Measurements from ENCODE around the gene ATP2A2. TPM values are rescaled to one million over a fixed set of nuclear protein-coding genes. Genes with fewer than 3 reads are reported as not detected.
A peak's percentile ranks its signal among the peaks of the same experiment; 100 is the strongest.

Gene ATP2A2
- total RNA-seq, 1 experiment from 2014 or later = 437 TPM

GRCh38 chr12:110340706-110341105, 59.7 kb downstream of the ATP2A2 start:
- CTCF ChIA-PET = no interaction called here
- Mint-ChIP-seq H3K9me3 (ENCODE audit: low read depth, unreplicated experiment) (no peaks in the 10 kb centered on the region), H3K4me1 (ENCODE audit: low read depth, unreplicated experiment) (peaks cover 56% of the 10 kb centered on the region), H3K4me3 (ENCODE audit: low read depth, unreplicated experiment) (no peak overlapping the region), H3K27me3 (ENCODE audit: unreplicated experiment) (no peaks in the 10 kb centered on the region), H3K36me3 (ENCODE audit: insufficient read depth, unreplicated experiment) (peaks cover 99% of the 10 kb centered on the region), H3K27ac (ENCODE audit: unreplicated experiment) (peak overlapping the region; percentile 30)
- DNase-seq = no peak
- no peak for TF ChIP-seq CTCF (IDR thresholded peaks at IDR 0.05; ENCODE audit: unreplicated experiment)
- no TSS peak for BruUV-seq (replicated peaks)
- intact Hi-C loops (cut with micrococcal nuclease; ENCODE audit: unreplicated experiment) = no loop called here

GRCh38 chr12:110342157-110342556, 61.1 kb downstream of the ATP2A2 start:
- peaks cover 62% of the 10 kb centered on the region for H3K4me1 Mint-ChIP-seq (ENCODE audit: low read depth, unreplicated experiment)
- H3K9me3 Mint-ChIP-seq (ENCODE audit: low read depth, unreplicated experiment) = no peaks in the 10 kb centered on the region
- no peak for TF ChIP-seq CTCF (IDR thresholded peaks at IDR 0.05; ENCODE audit: unreplicated experiment)
- CTCF ChIA-PET = no interaction called here
- no peak overlapping the region for H3K4me3 Mint-ChIP-seq (ENCODE audit: low read depth, unreplicated experiment)
- no peaks in the 10 kb centered on the region for H3K27me3 Mint-ChIP-seq (ENCODE audit: unreplicated experiment)
- intact Hi-C loops (cut with micrococcal nuclease; ENCODE audit: unreplicated experiment) = no loop called here
- no peak overlapping the region for H3K27ac Mint-ChIP-seq (ENCODE audit: unreplicated experiment)
- BruUV-seq (replicated peaks) = no TSS peak
- DNase-seq = no peak
- peaks cover 99% of the 10 kb centered on the region for H3K36me3 Mint-ChIP-seq (ENCODE audit: insufficient read depth, unreplicated experiment)

GRCh38 chr12:110343114-110343513, 62.1 kb downstream of the ATP2A2 start:
- intact Hi-C loops (cut with micrococcal nuclease; ENCODE audit: unreplicated experiment) = no loop called here
- CTCF ChIA-PET = interaction anchor here (0.6 kb wide), 1 partner anchor 17 kb away, joined by 3 read pairs; no protein-coding TSS in a partner anchor
- Mint-ChIP-seq H3K27me3 (ENCODE audit: unreplicated experiment) (no peaks in the 10 kb centered on the region), H3K36me3 (ENCODE audit: insufficient read depth, unreplicated experiment) (peaks cover 99% of the 10 kb centered on the region), H3K9me3 (ENCODE audit: low read depth, unreplicated experiment) (no peaks in the 10 kb centered on the region), H3K4me3 (ENCODE audit: low read depth, unreplicated experiment) (no peak overlapping the region), H3K4me1 (ENCODE audit: low read depth, unreplicated experiment) (peaks cover 55% of the 10 kb centered on the region), H3K27ac (ENCODE audit: unreplicated experiment) (peak overlapping the region; percentile 96)
- no TSS peak for BruUV-seq (replicated peaks)
- TF ChIP-seq CTCF (IDR thresholded peaks at IDR 0.05; ENCODE audit: unreplicated experiment) = no peak
- no peak for DNase-seq

GRCh38 chr12:110343736-110344555, 62.9 kb downstream of the ATP2A2 start:
- H3K4me3 Mint-ChIP-seq (ENCODE audit: low read depth, unreplicated experiment) = no peak overlapping the region
- no peak for DNase-seq
- no peak for TF ChIP-seq CTCF (IDR thresholded peaks at IDR 0.05; ENCODE audit: unreplicated experiment)
- H3K27me3 Mint-ChIP-seq (ENCODE audit: unreplicated experiment) = no peaks in the 10 kb centered on the region
- BruUV-seq (replicated peaks) = no TSS peak
- CTCF ChIA-PET = no interaction called here
- H3K4me1 Mint-ChIP-seq (ENCODE audit: low read depth, unreplicated experiment) = peaks cover 47% of the 10 kb centered on the region
- H3K9me3 Mint-ChIP-seq (ENCODE audit: low read depth, unreplicated experiment) = no peaks in the 10 kb centered on the region
- intact Hi-C loops (cut with micrococcal nuclease; ENCODE audit: unreplicated experiment) = no loop called here
- H3K27ac Mint-ChIP-seq (ENCODE audit: unreplicated experiment) = peak overlapping the region; percentile 96
- H3K36me3 Mint-ChIP-seq (ENCODE audit: insufficient read depth, unreplicated experiment) = peaks cover 98% of the 10 kb centered on the region

All from Calu3 (cell line).